Naive thymus-derived CD4-positive, alpha-beta T cell (primary cell): ENCODE measurements around the gene TPCN1. TPM values are rescaled to one million over a fixed set of nuclear protein-coding genes. Genes with fewer than 3 reads are reported as not detected.

Experiments used
- ATAC-seq: fragments of 150-1000 bp; cut with Tn5 transposase; 2 replicates; pipeline ENCODE4 v1.10.0; 2021; ENCODE audit warnings: mild to moderate bottlenecking, moderate library complexity
- CTCF ChIA-PET: fragments of 350-600 bp; sonication (Branson Sonifier 250); formaldehyde crosslinking; loops from one replicate; lab custom pipeline; 2021; ENCODE audit warnings: antibody characterized with exemption; lab: Charles Lee
- POLR2A ChIA-PET: fragments of 350-600 bp; sonication (Branson Sonifier 250); formaldehyde crosslinking; loops from one replicate; lab custom pipeline; 2021; ENCODE audit warnings: antibody characterized with exemption, inconsistent platforms; lab: Charles Lee
- DNase-seq, 9 donors: peaks; one replicate each; pipeline versions ENCODE4 v3.0.0 to v3.0.0-alpha.2; 2020 to 2022; ENCODE audit warnings: mixed read lengths in 1 of 9
- H3K27ac ChIP-seq: one replicate; pipeline ENCODE4 v1.7.0; 2013; ENCODE audit warnings: mild to moderate bottlenecking, low read depth, low read length, moderate library complexity
- H3K27me3 ChIP-seq, 2 donors: one replicate each; pipeline ENCODE4 v1.7.0; 2013; ENCODE audit warnings: low read length in 2 of 2, mild to moderate bottlenecking in 2 of 2, moderate library complexity in 2 of 2; ENCODE audit not compliant: control insufficient read depth in 2 of 2, insufficient read depth in 2 of 2
- H3K36me3 ChIP-seq, 3 experiments: 1 replicate in 2 of 3; 2 replicates in 1 of 3; pipeline ENCODE4 v1.7.0; 2013; ENCODE audit warnings: low read length in 3 of 3, mild to moderate bottlenecking in 3 of 3, moderate library complexity in 1 of 3; ENCODE audit not compliant: insufficient read depth in 3 of 3, control insufficient read depth in 2 of 3
- H3K4me1 ChIP-seq, 2 donors: one replicate each; pipeline ENCODE4 v1.7.0; 2013; ENCODE audit warnings: low read length in 2 of 2, mild to moderate bottlenecking in 2 of 2, moderate library complexity in 1 of 2; ENCODE audit not compliant: control insufficient read depth in 2 of 2, insufficient read depth in 2 of 2
- H3K4me3 ChIP-seq: 2 replicates; pipeline ENCODE4 v1.7.0; 2013; ENCODE audit warnings: mild to moderate bottlenecking, low read length
- H3K9me3 ChIP-seq, 3 experiments: 1 replicate in 2 of 3; 2 replicates in 1 of 3; pipeline ENCODE4 v1.7.0; 2013; ENCODE audit warnings: low read length in 3 of 3; ENCODE audit not compliant: control insufficient read depth in 2 of 3
- H3K27ac Mint-ChIP-seq, 9 donors: one replicate each; pipeline ENCODE4 v1.8.0; 2020 to 2022; ENCODE audit warnings: mixed read lengths in 9 of 9, mild to moderate bottlenecking in 8 of 9, moderate library complexity in 5 of 9, inconsistent platforms in 2 of 9
- H3K27me3 Mint-ChIP-seq, 5 donors: one replicate each; pipeline ENCODE4 v1.8.0; 2021 to 2022; ENCODE audit warnings: mixed read lengths in 5 of 5, mild to moderate bottlenecking in 1 of 5
- H3K36me3 Mint-ChIP-seq, 5 donors: one replicate each; pipeline ENCODE4 v1.8.0; 2020 to 2022; ENCODE audit warnings: mixed read lengths in 5 of 5, mild to moderate bottlenecking in 3 of 5, inconsistent platforms in 1 of 5
- H3K4me1 Mint-ChIP-seq, 7 donors: one replicate each; pipeline ENCODE4 v1.8.0; 2020 to 2022; ENCODE audit warnings: mixed read lengths in 7 of 7, mild to moderate bottlenecking in 3 of 7, inconsistent platforms in 1 of 7
- H3K4me3 Mint-ChIP-seq, 10 donors: one replicate each; pipeline ENCODE4 v1.8.0; 2020 to 2022; ENCODE audit warnings: mild to moderate bottlenecking in 10 of 10, mixed read lengths in 10 of 10, moderate library complexity in 6 of 10, inconsistent platforms in 2 of 10
- H3K9me3 Mint-ChIP-seq, 11 donors: one replicate each; pipeline ENCODE4 v1.8.0; 2020 to 2022; ENCODE audit warnings: mixed read lengths in 11 of 11, mild to moderate bottlenecking in 4 of 11, inconsistent platforms in 1 of 11, moderate library complexity in 1 of 11
- intact Hi-C, 2 donors: fragments of 100-400 bp; cut with micrococcal nuclease; formaldehyde crosslinking; loops; one replicate each; pipeline ENCODE4 v1.15.1; 2023
- polyA plus RNA-seq, 2 donors: library from polyadenylated mRNA; unstranded; fragments of 300-500 nt; fragmentation: Illumina TruSeq; gene quantifications; one replicate each; pipeline ENCODE4 v1.2.3, GENCODE V29; 2021
- total RNA-seq, 6 experiments: library from RNA in 5 of 6; stranded (reverse) in 5 of 6; gene quantifications; 1 replicate in 5 of 6; 2 replicates in 1 of 6; pipeline ENCODE4 v1.2.3 and lab custom pipeline; 2021 to 2026

TPCN1 gene
- total and polyA plus RNA-seq, 7 experiments from 2014 or later, result 15.3 to 124 (median 97.2) TPM

GRCh38 chr12:113289361-113289760 is 68.1 kb downstream of the TPCN1 start:
- POLR2A ChIA-PET, result no interaction called here
- H3K27ac Mint-ChIP-seq, result peak overlapping the region; percentile 4 to 85 (median 32)
- Histone ChIP-seq H3K4me1 (no peaks in the 10 kb centered on the region), H3K9me3 (no peaks in the 10 kb centered on the region), H3K4me3 (no peak overlapping the region), H3K27ac (no peak overlapping the region), H3K36me3 (peaks cover 0 to 100% (median 31%) of the 10 kb centered on the region in 3 experiments), H3K27me3 (no peaks in the 10 kb centered on the region)
- H3K4me1 Mint-ChIP-seq, result no peaks in the 10 kb centered on the region
- H3K27me3 Mint-ChIP-seq, result no peaks in the 10 kb centered on the region
- no peak overlapping the region for H3K4me3 Mint-ChIP-seq
- peaks cover 9 to 48% (median 12%) of the 10 kb centered on the region in 5 donors for H3K36me3 Mint-ChIP-seq
- DNase-seq (no peak), ATAC-seq (no peak)
- CTCF ChIA-PET, result interaction anchor here (0.6 kb wide), 1 partner anchor 51 kb away, joined by 3 read pairs; no protein-coding TSS in a partner anchor
- intact Hi-C loops, result no loop called here
- H3K9me3 Mint-ChIP-seq, result no peaks in the 10 kb centered on the region

GRCh38 chr12:113290506-113290905 is 69.2 kb downstream of the TPCN1 start:
- Mint-ChIP-seq H3K4me3 (no peak overlapping the region), H3K9me3 (no peaks in the 10 kb centered on the region), H3K36me3 (peaks cover 3 to 40% (median 6%) of the 10 kb centered on the region in 5 donors), H3K4me1 (no peaks in the 10 kb centered on the region), H3K27ac (peak overlapping the region in 2 of 9 donors; percentile 25 to 53), H3K27me3 (no peaks in the 10 kb centered on the region)
- Histone ChIP-seq H3K4me1 (no peaks in the 10 kb centered on the region), H3K36me3 (peaks cover 0 to 100% (median 25%) of the 10 kb centered on the region in 3 experiments), H3K9me3 (no peaks in the 10 kb centered on the region), H3K27me3 (no peaks in the 10 kb centered on the region), H3K4me3 (no peak overlapping the region), H3K27ac (no peak overlapping the region)
- ChIA-PET POLR2A (interaction anchor here (0.9 kb wide), 1 partner anchor 61 kb away, joined by 3 read pairs; no protein-coding TSS in a partner anchor), CTCF (no interaction called here)
- DNase-seq (no peak), ATAC-seq (no peak)
- intact Hi-C loops, result no loop called here

- no peaks in the 10 kb centered on the region for H3K4me1 Mint-ChIP-seq
Measured at GRCh38 chr12:113291586-113291985, 70.3 kb downstream of the TPCN1 start.

GRCh38 chr12:113292091-113292490 is 70.8 kb downstream of the TPCN1 start:
- H3K36me3 Mint-ChIP-seq, result peaks cover 0 to 46% (median 6%) of the 10 kb centered on the region in 5 donors
- H3K4me1 Mint-ChIP-seq, result no peaks in the 10 kb centered on the region
- no peak overlapping the region for H3K27ac ChIP-seq
- H3K9me3 Mint-ChIP-seq, result no peaks in the 10 kb centered on the region
- H3K27me3 ChIP-seq, result no peaks in the 10 kb centered on the region
- ATAC-seq (no peak), DNase-seq (no peak)
- no peak overlapping the region for H3K4me3 Mint-ChIP-seq
- H3K27ac Mint-ChIP-seq, result peak overlapping the region in 8 of 9 donors; percentile 14 to 72 (median 50)
- POLR2A ChIA-PET, result no interaction called here
- CTCF ChIA-PET, result no interaction called here
- H3K9me3 ChIP-seq, result no peaks in the 10 kb centered on the region
- intact Hi-C loops, result no loop called here
- no peaks in the 10 kb centered on the region for H3K27me3 Mint-ChIP-seq
- no peak overlapping the region for H3K4me3 ChIP-seq
- no peaks in the 10 kb centered on the region for H3K4me1 ChIP-seq
- H3K36me3 ChIP-seq, result peaks cover 0 to 98% (median 25%) of the 10 kb centered on the region in 3 experiments

More at GRCh38 chr12:113291586-113291985, 70.3 kb downstream of the TPCN1 start:
- POLR2A ChIA-PET, result no interaction called here
- Mint-ChIP-seq H3K27ac (peak overlapping the region in 7 of 9 donors; percentile 14 to 72 (median 53)), H3K4me3 (no peak overlapping the region), H3K27me3 (no peaks in the 10 kb centered on the region), H3K36me3 (peaks cover 0 to 44% (median 6%) of the 10 kb centered on the region in 5 donors), H3K9me3 (no peaks in the 10 kb centered on the region)
- Histone ChIP-seq H3K9me3 (no peaks in the 10 kb centered on the region), H3K36me3 (peaks cover 0 to 98% (median 25%) of the 10 kb centered on the region in 3 experiments), H3K4me3 (no peak overlapping the region), H3K27me3 (no peaks in the 10 kb centered on the region), H3K27ac (no peak overlapping the region), H3K4me1 (no peaks in the 10 kb centered on the region)
- CTCF ChIA-PET, result no interaction called here
- ATAC-seq (no peak), DNase-seq (no peak)
- intact Hi-C loops, result no loop called here

GRCh38 chr12:113292547-113292946 is 71.3 kb downstream of the TPCN1 start:
- no peaks in the 10 kb centered on the region for H3K27me3 ChIP-seq
- ATAC-seq, result no peak
- Mint-ChIP-seq H3K9me3 (no peaks in the 10 kb centered on the region), H3K27me3 (no peaks in the 10 kb centered on the region), H3K36me3 (peaks cover 0 to 46% (median 6%) of the 10 kb centered on the region in 5 donors), H3K4me1 (no peaks in the 10 kb centered on the region), H3K27ac (peak overlapping the region in 4 of 9 donors; percentile 12 to 68 (median 33)), H3K4me3 (no peak overlapping the region)
- intact Hi-C loops, result no loop called here
- no peak overlapping the region for H3K27ac ChIP-seq
- no peak overlapping the region for H3K4me3 ChIP-seq
- no peaks in the 10 kb centered on the region for H3K9me3 ChIP-seq
- H3K36me3 ChIP-seq, result peaks cover 0 to 98% (median 25%) of the 10 kb centered on the region in 3 experiments
- CTCF ChIA-PET, result interaction anchor here (0.6 kb wide), 1 partner anchor 161 kb away, joined by 5 read pairs; no protein-coding TSS in a partner anchor
- POLR2A ChIA-PET, result no interaction called here
- DNase-seq, result no peak
- no peaks in the 10 kb centered on the region for H3K4me1 ChIP-seq

GRCh38 chr12:113293100-113293499 is 71.8 kb downstream of the TPCN1 start:
- ChIA-PET POLR2A (interaction anchor here (0.8 kb wide), 1 partner anchor 54 kb away, joined by 3 read pairs; no protein-coding TSS in a partner anchor), CTCF (no interaction called here)
- H3K9me3 ChIP-seq, result no peaks in the 10 kb centered on the region
- Mint-ChIP-seq H3K27ac (peak overlapping the region in 1 of 9 donors; percentile 28), H3K4me3 (no peak overlapping the region), H3K36me3 (peaks cover 0 to 46% (median 6%) of the 10 kb centered on the region in 5 donors), H3K27me3 (no peaks in the 10 kb centered on the region), H3K4me1 (no peaks in the 10 kb centered on the region), H3K9me3 (no peaks in the 10 kb centered on the region)
- no peak overlapping the region for H3K27ac ChIP-seq
- no peaks in the 10 kb centered on the region for H3K4me1 ChIP-seq
- ATAC-seq, result no peak
- H3K27me3 ChIP-seq, result no peaks in the 10 kb centered on the region
- intact Hi-C loops, result no loop called here
- H3K4me3 ChIP-seq, result no peak overlapping the region
- H3K36me3 ChIP-seq, result peaks cover 0 to 98% (median 25%) of the 10 kb centered on the region in 3 experiments
- no peak for DNase-seq
